Retinal pigment epithelial cell (primary cell): ENCODE results near the gene ADGRF1.
A peak's percentile ranks its signal among the peaks of the same experiment; 100 is the strongest.

Experiments used
- DNase-seq: peaks from one replicate; pipeline ENCODE4 v3.0.0-alpha.2; 2010; ENCODE audit warnings: low read depth
- H3K4me3 ChIP-seq: 2 replicates; pipeline ENCODE4 v1.5.1; 2011; ENCODE audit warnings: mild to moderate bottlenecking, low read length, control low read depth, moderate library complexity
- TF ChIP-seq, protein P1 (sequence below): conservative IDR thresholded peaks from 2 replicates; pipeline ENCODE4 v1.5.1; 2011; ENCODE audit warnings: low read depth, low read length, control low read depth, inconsistent platforms

Gene ADGRF1

DNA sequence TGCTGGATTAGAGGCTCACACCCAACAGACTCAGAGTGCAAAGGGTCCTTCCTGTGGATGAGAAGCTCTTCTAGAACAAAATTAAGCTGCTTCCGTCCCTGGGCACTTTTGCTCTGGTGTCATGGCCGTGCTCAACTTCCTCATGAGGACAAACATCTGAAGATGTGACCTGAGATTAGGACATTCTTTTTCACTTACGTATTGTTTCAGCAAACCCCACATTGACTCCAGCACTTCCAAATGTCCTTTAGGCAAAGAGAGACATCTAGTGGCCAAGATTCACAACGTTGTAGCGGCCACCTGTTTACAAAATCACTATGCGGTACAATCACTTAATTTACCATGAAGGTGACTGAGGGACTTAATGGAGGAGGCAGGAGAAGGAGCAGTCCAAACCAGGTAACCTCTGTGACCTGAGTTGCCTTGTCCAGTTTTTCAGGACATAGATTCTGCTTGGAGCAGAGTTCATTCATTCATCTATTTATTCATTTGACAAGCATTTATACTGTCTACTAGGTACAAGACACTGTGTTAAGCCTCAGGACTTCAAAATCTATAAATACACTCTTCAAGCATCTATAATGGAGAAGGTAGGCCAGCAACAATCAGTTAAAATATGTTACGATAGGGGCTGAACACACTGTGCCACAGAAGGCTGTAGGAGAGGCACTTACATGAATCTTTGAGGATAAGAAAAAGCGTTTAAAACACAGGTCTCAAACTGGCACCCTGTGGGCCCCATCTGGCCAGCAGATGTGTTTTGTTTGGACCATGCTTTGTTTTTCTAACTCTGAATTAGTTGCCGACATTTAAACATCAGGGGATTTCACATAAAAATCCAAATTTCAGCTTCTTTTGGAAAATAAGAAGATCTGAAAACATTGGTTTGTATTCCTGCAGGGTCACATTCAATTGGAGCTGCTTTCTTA is 5.6 kb upstream of the ADGRF1 start:
- no peak overlapping the region for H3K4me3 ChIP-seq
- DNase-seq = peak; percentile 60
- TF ChIP-seq, protein P1, sequence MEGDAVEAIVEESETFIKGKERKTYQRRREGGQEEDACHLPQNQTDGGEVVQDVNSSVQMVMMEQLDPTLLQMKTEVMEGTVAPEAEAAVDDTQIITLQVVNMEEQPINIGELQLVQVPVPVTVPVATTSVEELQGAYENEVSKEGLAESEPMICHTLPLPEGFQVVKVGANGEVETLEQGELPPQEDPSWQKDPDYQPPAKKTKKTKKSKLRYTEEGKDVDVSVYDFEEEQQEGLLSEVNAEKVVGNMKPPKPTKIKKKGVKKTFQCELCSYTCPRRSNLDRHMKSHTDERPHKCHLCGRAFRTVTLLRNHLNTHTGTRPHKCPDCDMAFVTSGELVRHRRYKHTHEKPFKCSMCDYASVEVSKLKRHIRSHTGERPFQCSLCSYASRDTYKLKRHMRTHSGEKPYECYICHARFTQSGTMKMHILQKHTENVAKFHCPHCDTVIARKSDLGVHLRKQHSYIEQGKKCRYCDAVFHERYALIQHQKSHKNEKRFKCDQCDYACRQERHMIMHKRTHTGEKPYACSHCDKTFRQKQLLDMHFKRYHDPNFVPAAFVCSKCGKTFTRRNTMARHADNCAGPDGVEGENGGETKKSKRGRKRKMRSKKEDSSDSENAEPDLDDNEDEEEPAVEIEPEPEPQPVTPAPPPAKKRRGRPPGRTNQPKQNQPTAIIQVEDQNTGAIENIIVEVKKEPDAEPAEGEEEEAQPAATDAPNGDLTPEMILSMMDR = peak; percentile 88

DNA sequence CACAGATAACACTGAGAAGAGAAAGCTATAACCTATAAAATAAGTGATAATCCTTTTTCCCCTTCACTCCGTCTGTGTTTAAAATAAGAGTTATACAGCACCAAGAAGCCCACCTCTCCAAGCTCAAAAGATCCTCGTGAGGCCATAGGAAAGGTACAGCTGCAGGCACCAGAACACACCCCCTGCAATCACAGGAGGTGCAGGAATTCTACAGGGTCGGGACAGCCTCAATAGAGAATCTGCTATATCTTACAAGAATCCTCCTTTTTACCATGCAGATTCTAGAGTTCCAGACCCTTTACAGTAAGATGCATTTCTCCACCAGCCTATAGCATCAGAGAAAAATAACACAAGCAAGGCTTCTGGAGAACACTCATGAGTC is 5.0 kb upstream of the ADGRF1 start:
- TF ChIP-seq, protein P1 = no peak
- no peak for DNase-seq
- no peak overlapping the region for H3K4me3 ChIP-seq

DNA sequence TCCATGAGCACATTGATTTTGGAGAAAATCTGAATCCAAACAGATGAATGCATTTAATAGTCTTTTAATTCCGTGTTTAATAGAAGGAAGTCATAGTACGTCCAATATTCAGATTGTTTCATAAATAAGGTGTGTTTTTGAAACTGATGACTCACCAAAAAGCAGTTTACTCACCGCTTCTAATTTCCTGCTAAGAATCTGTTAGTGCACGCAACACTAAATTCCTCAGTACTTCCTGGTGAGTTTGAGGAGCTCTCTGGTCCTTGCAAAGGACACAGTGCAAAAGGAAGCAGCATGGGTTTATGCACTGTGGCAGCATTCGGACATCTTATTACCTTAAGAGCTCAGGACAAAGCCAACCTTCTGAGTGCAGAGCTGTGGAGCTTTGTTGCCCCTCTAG is 2.3 kb upstream of the ADGRF1 start:
- no peak overlapping the region for H3K4me3 ChIP-seq
- TF ChIP-seq, protein P1 = no peak
- DNase-seq = no peak

DNA sequence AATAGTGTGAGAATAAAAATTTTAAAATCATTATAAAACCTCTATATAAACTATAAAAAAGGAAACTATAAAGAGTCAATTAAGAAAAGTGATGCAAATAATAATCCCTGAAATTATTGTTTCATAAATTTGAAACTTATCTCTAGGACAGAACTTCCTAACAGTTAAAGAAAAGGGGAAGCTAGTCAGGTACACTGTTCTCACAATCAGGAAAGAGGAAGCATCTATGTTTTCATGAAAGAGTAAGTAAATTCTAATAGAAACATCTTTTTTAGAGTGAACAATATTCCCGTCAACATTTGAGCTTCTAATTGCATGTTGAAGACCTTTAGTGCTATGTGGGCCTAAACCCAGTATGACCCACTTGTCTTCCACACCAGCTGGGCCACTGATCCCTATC is 1.2 kb upstream of the ADGRF1 start:
- TF ChIP-seq, protein P1 = no peak
- H3K4me3 ChIP-seq = no peak overlapping the region
- DNase-seq = no peak

DNA sequence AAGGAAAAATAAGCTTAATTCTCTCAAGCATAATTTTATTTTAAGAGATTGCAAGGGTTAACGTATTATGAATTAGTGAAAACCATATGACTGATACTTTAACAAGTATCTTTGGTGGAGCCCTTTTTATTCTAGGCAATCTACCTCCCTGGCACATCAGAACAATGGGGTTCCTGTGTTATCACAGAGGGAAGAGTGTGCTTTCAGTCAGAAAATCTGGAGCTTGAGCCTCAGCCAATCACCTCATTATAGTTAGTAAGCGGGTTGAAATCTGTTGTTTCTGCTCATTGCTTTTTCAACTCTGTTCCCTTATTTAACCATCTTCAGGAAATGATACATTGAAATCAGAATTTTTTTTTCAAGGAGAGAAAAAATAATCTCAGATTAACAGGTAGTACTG is 391 bp downstream of the ADGRF1 start:
- TF ChIP-seq, protein P1 = no peak
- DNase-seq = no peak
- H3K4me3 ChIP-seq = no peak overlapping the region

DNA sequence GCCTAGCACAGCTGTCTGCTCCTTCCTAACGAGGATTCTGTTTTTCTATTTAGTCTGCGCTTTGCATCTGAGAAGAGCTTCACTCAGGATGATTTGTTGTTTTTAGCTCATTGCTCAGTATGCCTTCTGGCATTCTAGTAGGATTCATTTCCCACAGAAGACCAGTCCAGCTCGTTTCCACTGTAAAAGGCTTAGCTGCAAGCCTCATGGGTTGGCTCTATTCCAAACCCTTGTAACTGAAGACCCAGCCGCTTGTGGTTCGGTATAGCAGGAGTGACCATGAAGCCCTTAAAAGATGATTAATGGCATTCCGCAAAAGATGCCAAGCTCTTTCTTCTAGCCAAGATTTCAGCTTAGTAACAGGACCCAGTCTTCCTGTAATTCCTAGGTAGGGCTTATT is 7.2 kb downstream of the ADGRF1 start:
- peak; percentile 100 for DNase-seq
- TF ChIP-seq, protein P1 = no peak
- H3K4me3 ChIP-seq = no peak overlapping the region

DNA sequence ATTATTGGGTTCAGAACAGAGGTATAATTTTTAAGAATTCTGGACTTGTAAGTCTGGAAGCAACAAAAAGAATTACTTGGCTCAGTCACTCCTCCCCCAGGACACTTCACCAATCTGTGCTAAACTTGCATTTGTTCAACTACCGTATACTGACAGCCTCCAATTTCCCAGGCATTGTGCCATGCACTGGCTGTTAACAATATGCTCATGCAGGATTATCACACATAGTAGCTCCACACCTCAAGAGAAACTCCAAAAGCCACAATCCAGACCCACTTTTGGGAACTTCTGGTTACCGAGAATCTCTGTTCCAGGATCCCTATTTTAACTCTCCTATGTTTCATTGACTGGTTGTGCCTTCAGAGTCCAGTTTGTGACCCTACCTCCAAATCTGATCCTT is 7.7 kb downstream of the ADGRF1 start:
- peak; percentile 44 for DNase-seq
- TF ChIP-seq, protein P1 = no peak
- no peak overlapping the region for H3K4me3 ChIP-seq
